LNCaP clone FGC (cell line): ENCODE results near the gene MARCHF3.
"Not testable (repeated sequence)": the region's sequence is repeated elsewhere in the genome, so short reads cannot be mapped to it uniquely, and the experiment has no call there.

ENCODE experiments used
- DNase-seq: peaks from one replicate; pipeline ENCODE4 v3.0.0-alpha.2; 2011; ENCODE audit warnings: low read depth
- H3K4me3 ChIP-seq: 2 replicates; pipeline ENCODE4 v1.5.1; 2011; ENCODE audit warnings: mild to moderate bottlenecking, low read depth, low read length, control low read depth
- CTCF ChIP-seq: IDR thresholded peaks from 2 replicates; pipeline ENCODE4 v1.5.1; 2012; ENCODE audit warnings: mild to moderate bottlenecking; ENCODE audit not compliant: control insufficient read depth, insufficient read depth; ENCODE audit errors: extremely low read depth

MARCHF3 gene

GRCh38 chr5:126949475-126949874 is 80.9 kb downstream of the MARCHF3 start:
- TF ChIP-seq CTCF: no peak
- H3K4me3 ChIP-seq: no peak overlapping the region
- DNase-seq: no peak

- no peak overlapping the region for H3K4me3 ChIP-seq
- no peak for DNase-seq
Observed at GRCh38 chr5:126948453-126948852, 81.9 kb downstream of the MARCHF3 start.

GRCh38 chr5:126948011-126948355 is 82.4 kb downstream of the MARCHF3 start:
- no peak overlapping the region for H3K4me3 ChIP-seq
- TF ChIP-seq CTCF: no peak
- DNase-seq: no peak

More at GRCh38 chr5:126948453-126948852, 81.9 kb downstream of the MARCHF3 start:
- TF ChIP-seq CTCF: no peak

GRCh38 chr5:126947146-126948010 is 83.0 kb downstream of the MARCHF3 start:
- H3K4me3 ChIP-seq: no peak overlapping the region
- TF ChIP-seq CTCF: no peak
- DNase-seq: no peak

- not testable (repeated sequence) for H3K4me3 ChIP-seq, DNase-seq
Observed at GRCh38 chr5:126942908-126943307, 87.5 kb downstream of the MARCHF3 start.

- TF ChIP-seq CTCF: no peak
- no peak overlapping the region for H3K4me3 ChIP-seq
- no peak for DNase-seq
Observed at GRCh38 chr5:126941403-126941802, 89.0 kb downstream of the MARCHF3 start.

- TF ChIP-seq CTCF: no peak
- H3K4me3 ChIP-seq: no peak overlapping the region
- no peak for DNase-seq
Observed at GRCh38 chr5:126939887-126940286, 90.5 kb downstream of the MARCHF3 start.
